ENCODE measurements around the gene GCA.

The GCA gene

GRCh38 chr2:162301877-162302276 is 42.1 kb upstream of the GCA start:
- no peak overlapping the region for H3K4me3 ChIP-seq (ENCODE audit: low read depth, low read length)
- TF ChIP-seq CTCF (IDR thresholded peaks at IDR 0.05; ENCODE audit: borderline replicate concordance, insufficient read depth, low read depth, low read length) = no peak

GRCh38 chr2:162305901-162306300 is 38.0 kb upstream of the GCA start:
- no peak for TF ChIP-seq CTCF (IDR thresholded peaks at IDR 0.05; ENCODE audit: borderline replicate concordance, insufficient read depth, low read depth, low read length)
- no peak overlapping the region for H3K4me3 ChIP-seq (ENCODE audit: low read depth, low read length)

- no peak for TF ChIP-seq CTCF (IDR thresholded peaks at IDR 0.05; ENCODE audit: borderline replicate concordance, insufficient read depth, low read depth, low read length)
- no peak overlapping the region for H3K4me3 ChIP-seq (ENCODE audit: low read depth, low read length)
These were observed 35.0 kb upstream of the GCA start for GRCh38 chr2:162308747-162309503.

GRCh38 chr2:162312853-162313252 is 31.1 kb upstream of the GCA start:
- TF ChIP-seq CTCF (IDR thresholded peaks at IDR 0.05; ENCODE audit: borderline replicate concordance, insufficient read depth, low read depth, low read length) = no peak
- H3K4me3 ChIP-seq (ENCODE audit: low read depth, low read length) = no peak overlapping the region

- no peak for TF ChIP-seq CTCF (IDR thresholded peaks at IDR 0.05; ENCODE audit: borderline replicate concordance, insufficient read depth, low read depth, low read length)
- H3K4me3 ChIP-seq (ENCODE audit: low read depth, low read length) = peak overlapping the region; percentile 17
These were observed 28.0 kb upstream of the GCA start for GRCh38 chr2:162315938-162316337.

- no peak for TF ChIP-seq CTCF (IDR thresholded peaks at IDR 0.05; ENCODE audit: borderline replicate concordance, insufficient read depth, low read depth, low read length)
- H3K4me3 ChIP-seq (ENCODE audit: low read depth, low read length) = peak overlapping the region; percentile 17
These were observed 27.3 kb upstream of the GCA start for GRCh38 chr2:162316590-162316989.

GRCh38 chr2:162317058-162317742 is 26.7 kb upstream of the GCA start:
- peak overlapping the region; percentile 61 for H3K4me3 ChIP-seq (ENCODE audit: low read depth, low read length)
- no peak for TF ChIP-seq CTCF (IDR thresholded peaks at IDR 0.05; ENCODE audit: borderline replicate concordance, insufficient read depth, low read depth, low read length)
